HepG2 (cell line): ENCODE results near the gene ANKRD35. TPM values are rescaled to one million over a fixed set of nuclear protein-coding genes. Genes with fewer than 3 reads are reported as not detected.
A peak's percentile ranks its signal among the peaks of the same experiment; 100 is the strongest.

Experiments
- BCL3 ChIP-seq: sonication (generic); formaldehyde crosslinking; IDR thresholded peaks from 2 replicates; pipeline ENCODE4 v1.5.1; 2020; ENCODE audit warnings: mild to moderate bottlenecking, missing genetic modification reagents, moderate library complexity
- FOXO1 ChIP-seq: sonication (generic); formaldehyde crosslinking; IDR thresholded peaks from 2 replicates; pipeline ENCODE4 v1.4.0; 2020; ENCODE audit warnings: missing genetic modification reagents
- ISL2 ChIP-seq: sonication (generic); formaldehyde crosslinking; IDR thresholded peaks from 2 replicates; pipeline ENCODE4 v1.5.0; 2020; ENCODE audit warnings: missing genetic modification reagents
- MAZ ChIP-seq, 2 experiments: sonication (generic) in 1 of 2; formaldehyde crosslinking in 1 of 2; IDR thresholded peaks; 2 replicates each; pipeline versions ENCODE4 v1.5.0 to v1.6.1; 2012 to 2020; ENCODE audit warnings: low read depth in 2 of 2, mild to moderate bottlenecking in 2 of 2, borderline replicate concordance in 1 of 2, improper control_type of control experiment in 1 of 2, low read length in 1 of 2, missing genetic modification reagents in 1 of 2, moderate library complexity in 1 of 2
- PRDM15 ChIP-seq: sonication (generic); formaldehyde crosslinking; IDR thresholded peaks from 2 replicates; pipeline ENCODE4 v1.4.0; 2020; ENCODE audit warnings: missing genetic modification reagents
- RARG ChIP-seq: sonication (generic); formaldehyde crosslinking; IDR thresholded peaks from 2 replicates; pipeline ENCODE4 v1.4.0; 2020; ENCODE audit warnings: low read depth, mild to moderate bottlenecking, missing genetic modification reagents
- SALL1 ChIP-seq: sonication (generic); formaldehyde crosslinking; IDR thresholded peaks from 2 replicates; pipeline ENCODE4 v1.8.0; 2022; ENCODE audit warnings: mild to moderate bottlenecking, missing genetic modification reagents
- SMAD9 ChIP-seq: sonication (generic); formaldehyde crosslinking; IDR thresholded peaks from 2 replicates; pipeline ENCODE4 v1.5.1; 2020; ENCODE audit warnings: mild to moderate bottlenecking, missing genetic modification reagents
- YEATS4 ChIP-seq: sonication (generic); formaldehyde crosslinking; IDR thresholded peaks from 2 replicates; pipeline ENCODE4 v1.4.0; 2020; ENCODE audit warnings: missing genetic modification reagents, borderline replicate concordance
- ZIK1 ChIP-seq: sonication (generic); formaldehyde crosslinking; IDR thresholded peaks from 2 replicates; pipeline ENCODE4 v1.5.0; 2020; ENCODE audit warnings: mild to moderate bottlenecking, low read depth, missing genetic modification reagents, borderline replicate concordance
- ZNF354B ChIP-seq: sonication (generic); formaldehyde crosslinking; IDR thresholded peaks from 2 replicates; pipeline ENCODE4 v1.8.0; 2022; ENCODE audit warnings: mild to moderate bottlenecking, missing genetic modification reagents
- ZNF589 ChIP-seq: sonication (generic); formaldehyde crosslinking; conservative IDR thresholded peaks from 2 replicates; pipeline ENCODE4 v1.8.0; 2022; ENCODE audit warnings: mild to moderate bottlenecking, moderate library complexity, missing genetic modification reagents
- polyA plus RNA-seq, 8 experiments: library from polyadenylated mRNA; depleted of rRNA in 3 of 8; stranded (reverse) in 7 of 8; unstranded in 1 of 8; fragments of >200 nt; fragmentation: Illumina TruSeq in 4 of 8; extraction: Trizol in 4 of 8; gene quantifications; 2 replicates each; pipeline versions ENCODE4 v1.2.1 to v1.2.3, GENCODE V29; 2011 to 2016; ENCODE audit warnings: low read depth in 4 of 8, missing spikeins in 1 of 8, mixed read lengths in 1 of 8; ENCODE audit not compliant: insufficient read depth in 1 of 8
- total RNA-seq, 5 experiments: library from RNA; depleted of rRNA; stranded (reverse); fragments of >200 nt; fragmentation: Illumina TruSeq; extraction: Trizol; gene quantifications; 2 replicates each; pipeline ENCODE4 v1.2.3, GENCODE V29; 2016; ENCODE audit warnings: low read depth in 1 of 5
- TF ChIP-seq, protein P1 (sequence below): sonication (generic); formaldehyde crosslinking; IDR thresholded peaks from 2 replicates; pipeline ENCODE4 v1.4.0; 2020; ENCODE audit warnings: mild to moderate bottlenecking, missing genetic modification reagents
- TF ChIP-seq, protein P2 (sequence below): sonication (generic); formaldehyde crosslinking; IDR thresholded peaks from 2 replicates; pipeline ENCODE4 v1.5.0; 2020; ENCODE audit warnings: mild to moderate bottlenecking, missing genetic modification reagents, borderline replicate concordance

ANKRD35 gene
- total and polyA plus RNA-seq, 2 of the 13 experiments (the other 11 are each of a cell fraction or from before 2014, with no cell fraction given): 0.02 TPM; not detected in 1

DNA sequence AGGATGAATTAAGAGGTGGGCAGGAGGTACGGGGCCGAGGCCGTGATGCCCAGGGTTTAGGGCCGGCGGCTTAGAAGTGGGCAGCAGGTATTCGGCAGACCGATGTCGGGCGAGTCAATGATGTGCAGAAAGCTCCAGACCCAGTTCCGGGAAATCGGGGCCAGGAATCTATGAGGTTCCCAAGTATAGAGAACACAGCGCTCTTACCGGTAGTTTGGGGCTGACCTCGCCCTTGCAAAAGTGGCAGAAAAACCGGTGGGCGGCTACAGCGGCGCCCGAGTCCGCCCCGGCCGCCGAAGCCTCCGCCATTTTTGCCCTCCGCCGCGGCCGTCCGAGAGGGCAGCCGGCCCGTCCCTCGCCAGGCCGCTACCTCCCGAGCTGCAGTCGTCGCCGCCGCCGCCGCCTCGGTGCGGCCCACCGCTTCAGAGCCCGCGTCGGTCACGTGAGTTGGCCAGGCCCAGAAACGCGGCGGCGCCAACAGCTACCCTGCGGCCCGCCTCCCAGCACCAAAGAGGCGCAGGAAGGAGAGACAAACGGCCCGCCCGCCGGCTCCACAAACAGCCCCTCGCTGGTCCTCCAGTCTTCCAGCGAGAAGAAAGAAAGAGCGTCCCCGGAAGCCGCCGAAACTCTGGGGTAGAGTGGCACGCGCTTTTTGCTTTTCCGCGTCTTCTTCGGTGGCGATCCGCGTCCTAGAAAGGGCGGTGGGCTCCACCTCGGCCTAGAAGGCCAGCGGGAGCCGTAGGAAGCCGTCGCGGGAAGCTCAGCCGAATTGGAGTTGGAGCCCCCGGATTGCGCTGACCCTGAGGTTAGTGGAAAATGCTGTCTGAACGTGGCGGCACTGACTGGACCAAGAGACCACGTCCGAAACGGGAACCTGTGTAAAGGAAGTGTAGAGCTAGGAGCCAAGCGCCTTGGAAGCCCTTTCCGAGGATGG lies 61.8 kb downstream of the ANKRD35 start, which contains the start of the genes POLR3C and RNF115 (continued):
- no peak for TF ChIP-seq BCL3
- peak; percentile 78 for TF ChIP-seq YEATS4
- no peak for TF ChIP-seq ZNF354B (CRISPR knock-in tag)
- TF ChIP-seq ISL2 (CRISPR knock-in tag): peak; percentile 67; the same call in 1 of the 2 replicates
- TF ChIP-seq SMAD9 (CRISPR knock-in tag): no peak
- TF ChIP-seq FOXO1 (CRISPR knock-in tag): 0 out of 2 replicates have a peak, but pooled peaks have one; percentile 41
- peak; percentile 81 for TF ChIP-seq SALL1 (CRISPR knock-in tag)
- no peak for TF ChIP-seq RARG (CRISPR knock-in tag)
- no peak for TF ChIP-seq MAZ (IDR thresholded peaks at IDR 0.05; ENCODE audit: borderline replicate concordance, low read depth, low read length)
- peak; percentile 41 for TF ChIP-seq MAZ (CRISPR knock-in tag; IDR thresholded peaks at IDR 0.05; ENCODE audit: low read depth)
- TF ChIP-seq, protein P1, sequence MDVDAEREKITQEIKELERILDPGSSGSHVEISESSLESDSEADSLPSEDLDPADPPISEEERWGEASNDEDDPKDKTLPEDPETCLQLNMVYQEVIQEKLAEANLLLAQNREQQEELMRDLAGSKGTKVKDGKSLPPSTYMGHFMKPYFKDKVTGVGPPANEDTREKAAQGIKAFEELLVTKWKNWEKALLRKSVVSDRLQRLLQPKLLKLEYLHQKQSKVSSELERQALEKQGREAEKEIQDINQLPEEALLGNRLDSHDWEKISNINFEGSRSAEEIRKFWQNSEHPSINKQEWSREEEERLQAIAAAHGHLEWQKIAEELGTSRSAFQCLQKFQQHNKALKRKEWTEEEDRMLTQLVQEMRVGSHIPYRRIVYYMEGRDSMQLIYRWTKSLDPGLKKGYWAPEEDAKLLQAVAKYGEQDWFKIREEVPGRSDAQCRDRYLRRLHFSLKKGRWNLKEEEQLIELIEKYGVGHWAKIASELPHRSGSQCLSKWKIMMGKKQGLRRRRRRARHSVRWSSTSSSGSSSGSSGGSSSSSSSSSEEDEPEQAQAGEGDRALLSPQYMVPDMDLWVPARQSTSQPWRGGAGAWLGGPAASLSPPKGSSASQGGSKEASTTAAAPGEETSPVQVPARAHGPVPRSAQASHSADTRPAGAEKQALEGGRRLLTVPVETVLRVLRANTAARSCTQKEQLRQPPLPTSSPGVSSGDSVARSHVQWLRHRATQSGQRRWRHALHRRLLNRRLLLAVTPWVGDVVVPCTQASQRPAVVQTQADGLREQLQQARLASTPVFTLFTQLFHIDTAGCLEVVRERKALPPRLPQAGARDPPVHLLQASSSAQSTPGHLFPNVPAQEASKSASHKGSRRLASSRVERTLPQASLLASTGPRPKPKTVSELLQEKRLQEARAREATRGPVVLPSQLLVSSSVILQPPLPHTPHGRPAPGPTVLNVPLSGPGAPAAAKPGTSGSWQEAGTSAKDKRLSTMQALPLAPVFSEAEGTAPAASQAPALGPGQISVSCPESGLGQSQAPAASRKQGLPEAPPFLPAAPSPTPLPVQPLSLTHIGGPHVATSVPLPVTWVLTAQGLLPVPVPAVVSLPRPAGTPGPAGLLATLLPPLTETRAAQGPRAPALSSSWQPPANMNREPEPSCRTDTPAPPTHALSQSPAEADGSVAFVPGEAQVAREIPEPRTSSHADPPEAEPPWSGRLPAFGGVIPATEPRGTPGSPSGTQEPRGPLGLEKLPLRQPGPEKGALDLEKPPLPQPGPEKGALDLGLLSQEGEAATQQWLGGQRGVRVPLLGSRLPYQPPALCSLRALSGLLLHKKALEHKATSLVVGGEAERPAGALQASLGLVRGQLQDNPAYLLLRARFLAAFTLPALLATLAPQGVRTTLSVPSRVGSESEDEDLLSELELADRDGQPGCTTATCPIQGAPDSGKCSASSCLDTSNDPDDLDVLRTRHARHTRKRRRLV (CRISPR knock-in tag): no peak
- peak; percentile 80; the same call in 1 of the 2 replicates for TF ChIP-seq ZIK1 (CRISPR knock-in tag)
- TF ChIP-seq PRDM15 (CRISPR knock-in tag): no peak; the same call in 1 of the 2 replicates
- TF ChIP-seq ZNF589 (CRISPR knock-in tag): no peak
- TF ChIP-seq, protein P2, sequence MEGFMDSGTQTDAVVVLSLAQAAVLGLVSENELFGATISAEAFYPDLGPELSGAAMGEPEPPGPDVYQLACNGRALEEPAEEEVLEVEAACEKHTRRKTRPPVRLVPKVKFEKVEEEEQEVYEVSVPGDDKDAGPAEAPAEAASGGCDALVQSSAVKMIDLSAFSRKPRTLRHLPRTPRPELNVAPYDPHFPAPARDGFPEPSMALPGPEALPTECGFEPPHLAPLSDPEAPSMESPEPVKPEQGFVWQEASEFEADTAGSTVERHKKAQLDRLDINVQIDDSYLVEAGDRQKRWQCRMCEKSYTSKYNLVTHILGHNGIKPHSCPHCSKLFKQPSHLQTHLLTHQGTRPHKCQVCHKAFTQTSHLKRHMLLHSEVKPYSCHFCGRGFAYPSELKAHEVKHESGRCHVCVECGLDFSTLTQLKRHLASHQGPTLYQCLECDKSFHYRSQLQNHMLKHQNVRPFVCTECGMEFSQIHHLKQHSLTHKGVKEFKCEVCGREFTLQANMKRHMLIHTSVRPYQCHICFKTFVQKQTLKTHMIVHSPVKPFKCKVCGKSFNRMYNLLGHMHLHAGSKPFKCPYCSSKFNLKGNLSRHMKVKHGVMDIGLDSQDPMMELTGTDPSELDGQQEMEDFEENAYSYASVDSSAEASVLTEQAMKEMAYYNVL (CRISPR knock-in tag): peak; percentile 44; the same call in 1 of the 2 replicates
